GM21423 (cell line): Measurements from ENCODE around the gene BNC2.
"Not testable (repeated sequence)": the region's sequence is repeated elsewhere in the genome, so short reads cannot be mapped to it uniquely, and the experiment has no call there.

Experiments
- ATAC-seq: cut with Tn5 transposase; IDR thresholded peaks from one replicate; pipeline ENCODE4 v1.9.1; 2021; ENCODE audit warnings: mild to moderate bottlenecking, moderate library complexity; ENCODE audit not compliant: unreplicated experiment

BNC2 gene

DNA sequence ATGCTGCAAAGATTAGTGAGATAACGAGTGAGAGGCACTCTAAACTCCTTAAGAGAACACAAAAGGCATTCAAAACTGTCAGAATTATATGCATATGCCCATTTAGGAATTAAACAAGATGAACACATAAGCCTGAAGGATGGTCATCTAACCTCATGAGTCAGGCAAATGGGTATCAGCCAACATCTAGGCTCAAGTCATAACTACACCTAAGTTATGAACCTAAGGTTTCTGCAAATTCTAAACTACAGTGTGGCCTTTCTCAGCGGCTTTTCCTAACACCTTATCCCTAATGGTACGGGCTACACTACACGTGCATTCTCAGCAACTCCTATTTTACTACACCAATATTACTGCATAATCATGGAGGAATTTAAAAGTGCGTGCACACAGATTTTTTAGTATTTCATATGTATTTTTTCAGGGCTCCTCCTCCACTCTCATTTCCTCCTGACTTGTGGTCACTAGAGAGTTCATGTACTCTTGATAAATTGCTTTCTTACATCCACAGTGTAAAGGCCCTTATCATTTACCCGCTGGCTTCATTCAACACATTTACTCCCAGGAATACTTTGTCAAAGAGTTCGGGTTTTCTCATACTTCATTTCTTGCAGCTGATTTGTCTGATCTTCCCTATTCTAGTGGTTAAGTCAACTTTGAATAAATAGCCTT is 316.5 kb downstream of the BNC2 start:
- ATAC-seq = no peak

DNA sequence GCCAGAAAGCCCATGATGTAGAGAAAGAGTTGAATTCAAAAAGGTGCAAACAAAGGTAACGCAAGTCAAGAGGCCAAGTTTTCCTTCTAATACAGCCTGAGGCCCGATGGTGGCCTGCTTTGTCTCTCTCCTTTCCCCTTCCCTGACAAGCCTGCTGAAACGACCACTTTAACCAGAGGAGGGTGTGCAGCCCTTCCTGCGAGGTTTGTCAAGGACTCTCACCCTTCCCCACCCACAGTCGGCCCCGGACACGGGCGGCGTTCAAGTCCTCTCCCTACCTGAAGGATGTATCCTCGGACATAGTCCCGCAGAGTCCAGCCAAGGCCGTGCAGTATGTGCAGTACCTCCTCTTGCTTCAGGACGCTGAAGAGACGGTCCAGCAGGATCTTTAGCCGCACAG is 318.2 kb downstream of the BNC2 start:
- ATAC-seq = no peak

DNA sequence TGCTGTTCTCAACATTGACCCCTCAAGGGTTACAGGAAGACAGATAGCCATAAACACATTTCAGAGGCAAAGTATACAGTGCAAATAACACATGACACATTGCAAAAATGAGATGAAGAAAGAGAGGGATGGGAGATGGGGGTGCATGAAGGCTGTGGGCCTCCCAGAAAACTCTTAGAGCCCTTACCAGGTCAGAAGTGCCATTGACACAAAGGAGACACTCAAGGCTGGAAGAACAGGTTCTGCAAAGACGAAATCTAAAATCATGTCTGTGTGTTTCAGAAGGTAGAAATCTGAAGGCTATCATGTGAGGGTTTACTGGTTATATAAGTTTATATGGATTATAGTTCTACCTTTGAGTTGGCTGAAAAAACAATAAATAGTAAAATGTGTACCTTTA is 318.8 kb downstream of the BNC2 start:
- no peak for ATAC-seq

DNA sequence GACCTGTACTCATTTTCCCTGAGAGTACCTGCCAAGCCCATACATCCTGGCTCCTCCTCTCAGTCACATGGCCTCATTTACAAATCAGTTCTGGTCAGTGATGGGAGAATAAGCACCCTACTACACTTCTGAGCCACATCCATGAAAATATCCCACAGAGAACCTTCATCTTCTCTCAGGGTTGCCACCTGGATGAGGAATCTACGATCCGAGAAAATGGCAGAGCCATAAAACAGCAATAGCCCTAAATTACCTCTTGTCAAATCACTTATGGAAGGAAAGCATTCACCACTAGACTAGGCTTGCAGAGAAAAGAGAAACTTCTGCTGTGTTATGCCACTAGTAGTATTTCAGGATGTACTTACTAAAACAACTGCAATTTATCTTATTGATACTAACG is 324.8 kb downstream of the BNC2 start:
- ATAC-seq = no peak

DNA sequence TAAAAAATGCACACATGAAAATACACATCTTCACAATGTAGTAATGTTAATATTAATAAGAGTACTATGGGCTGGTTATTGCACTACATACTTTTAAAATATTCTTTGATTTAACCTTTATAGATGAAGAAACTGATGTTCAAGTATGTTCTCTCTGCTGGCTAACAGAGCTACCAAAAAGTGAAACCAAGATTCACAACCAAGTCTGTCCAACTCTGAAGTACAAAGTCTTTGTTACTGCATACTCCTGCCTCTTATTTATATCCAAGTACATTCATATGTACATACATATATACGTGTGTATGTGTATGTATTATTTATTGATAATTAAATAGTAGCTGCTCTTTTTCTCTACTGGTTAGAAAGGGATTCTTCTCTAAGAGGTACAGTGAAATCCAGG is 325.6 kb downstream of the BNC2 start:
- no peak for ATAC-seq

DNA sequence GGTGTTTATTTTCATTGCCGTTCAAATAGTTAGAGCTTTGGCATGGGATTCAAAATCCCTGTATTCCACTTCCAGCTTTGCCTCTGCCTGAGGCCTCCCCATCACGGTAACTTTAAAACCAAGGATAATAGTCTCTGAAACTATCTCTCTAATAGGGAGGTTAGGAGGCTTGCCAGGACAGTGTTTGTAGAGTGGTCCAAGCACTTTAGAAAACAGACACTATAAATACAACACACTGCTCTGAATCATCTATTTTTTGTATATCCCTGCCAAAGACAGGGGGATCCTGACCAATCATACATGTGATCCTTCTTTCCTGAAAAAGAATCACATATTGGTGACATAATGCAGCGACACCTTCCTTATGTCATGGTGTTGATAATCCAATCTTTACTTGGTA is 326.8 kb downstream of the BNC2 start:
- ATAC-seq = no peak

DNA sequence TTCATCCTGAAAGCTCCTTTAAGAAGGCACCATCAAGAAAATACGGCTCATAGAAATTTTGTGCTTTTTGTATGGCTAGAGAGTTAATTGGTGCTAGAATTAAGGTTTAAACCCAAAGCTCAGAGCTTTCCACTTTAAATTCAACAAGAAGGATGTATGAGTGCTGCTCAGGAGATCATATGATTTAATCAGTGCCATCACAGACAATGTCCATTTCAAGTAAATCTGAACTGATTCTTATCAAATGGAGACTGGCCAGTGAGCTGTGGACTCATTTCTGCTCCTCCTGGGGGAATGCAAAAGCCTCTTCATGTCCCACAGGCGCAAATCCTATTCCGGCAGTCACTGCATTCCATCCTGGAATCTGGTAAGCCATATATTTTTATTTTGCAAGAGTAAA is 327.2 kb downstream of the BNC2 start:
- no peak for ATAC-seq

DNA sequence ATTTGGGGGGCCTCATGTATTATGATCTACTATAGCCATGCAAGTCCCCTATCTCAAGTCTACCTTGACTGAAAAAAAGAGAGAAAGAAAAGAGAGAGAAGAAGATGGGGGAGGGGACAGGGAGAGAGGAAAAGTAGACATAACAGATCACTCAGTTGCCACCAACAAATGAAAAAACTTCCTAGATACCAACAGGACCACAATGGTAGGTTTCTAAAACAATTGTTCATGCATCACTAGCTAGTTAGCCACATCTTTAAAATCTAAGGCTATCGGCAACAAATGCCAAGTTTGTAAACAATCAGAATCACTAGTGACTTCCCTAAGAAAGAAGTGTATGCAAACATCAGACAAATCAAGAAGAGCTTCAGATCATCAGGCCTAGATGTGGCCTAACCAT is 328.2 kb downstream of the BNC2 start:
- ATAC-seq = no peak

DNA sequence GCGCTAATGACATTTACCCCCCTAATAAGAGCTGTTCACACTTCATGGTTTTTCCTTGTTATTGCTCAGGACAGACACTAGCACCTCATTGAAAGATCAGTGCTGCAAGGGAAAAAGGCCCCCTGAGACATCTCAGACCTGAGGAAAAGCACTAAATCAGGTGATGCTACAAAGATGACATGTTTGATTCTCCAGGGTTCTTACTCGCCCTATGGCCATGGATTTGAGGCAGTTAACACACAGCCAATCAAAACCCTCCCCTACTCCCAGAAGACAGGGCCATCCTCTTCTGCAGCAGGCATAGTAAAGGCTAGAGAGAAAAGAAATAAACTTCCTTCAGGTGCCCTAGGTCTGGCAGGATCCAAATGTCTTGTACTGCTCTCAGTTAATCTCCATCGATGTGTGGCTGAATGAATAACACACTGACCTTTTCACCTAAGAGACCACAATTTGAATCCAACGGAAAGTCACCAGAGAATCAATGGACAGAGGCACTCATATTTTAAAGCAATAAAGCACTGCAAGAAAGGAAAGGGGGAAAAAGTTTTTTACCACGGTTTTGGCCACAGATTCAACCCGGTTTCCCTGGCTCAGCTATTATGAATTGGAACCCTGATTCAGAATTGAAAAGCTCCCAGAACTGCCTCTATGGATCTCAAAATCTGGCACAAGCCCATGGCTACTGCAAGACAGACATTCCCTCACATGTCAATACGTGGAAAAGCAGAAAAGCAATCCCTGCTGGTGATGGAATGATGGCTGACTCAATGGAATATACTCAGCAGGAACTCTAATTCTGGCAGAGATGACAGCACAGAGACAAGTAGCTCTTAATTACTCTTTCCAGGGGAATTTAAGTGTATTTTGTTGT is 329.5 kb downstream of the BNC2 start:
- ATAC-seq = no peak

DNA sequence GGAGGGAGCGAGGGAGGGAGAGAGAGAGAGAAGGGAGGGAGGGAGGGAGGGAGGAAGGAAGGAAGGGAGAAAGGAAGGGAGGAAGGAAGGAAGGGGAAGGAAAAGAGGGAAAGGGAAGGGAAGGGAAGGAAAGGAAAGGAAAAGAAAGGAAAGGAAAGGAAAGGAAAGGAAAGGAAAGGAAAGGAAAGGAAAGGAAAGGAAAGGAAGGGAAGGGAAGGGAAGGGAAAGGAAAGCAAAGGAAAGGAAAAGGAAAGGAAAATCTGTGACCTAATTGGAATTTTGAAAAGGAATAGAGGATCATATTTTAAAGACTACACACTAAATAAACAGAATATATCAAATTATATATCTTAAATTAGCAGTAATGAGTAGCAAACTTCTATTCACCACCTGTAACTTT is 330.8 kb downstream of the BNC2 start:
- not testable (repeated sequence) for ATAC-seq

DNA sequence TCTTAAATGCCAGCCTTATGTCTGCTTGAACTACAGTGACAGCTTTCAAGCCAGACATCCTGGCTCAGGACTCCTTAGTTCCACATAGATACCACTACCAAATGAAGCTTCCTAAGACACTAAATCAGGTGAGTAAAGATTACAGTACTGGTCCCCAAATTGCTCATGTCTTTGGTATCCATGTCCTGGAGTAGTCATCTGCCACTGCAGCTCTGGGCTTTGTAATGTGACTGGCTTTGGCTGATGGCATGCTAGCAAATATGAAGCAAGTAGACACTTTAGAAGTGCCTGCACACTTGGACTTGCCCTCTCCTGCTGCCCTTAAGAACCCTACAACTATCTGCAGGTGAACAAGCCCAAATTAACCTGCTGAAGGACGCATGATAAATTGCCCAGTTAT is 334.9 kb downstream of the BNC2 start:
- ATAC-seq = no peak

DNA sequence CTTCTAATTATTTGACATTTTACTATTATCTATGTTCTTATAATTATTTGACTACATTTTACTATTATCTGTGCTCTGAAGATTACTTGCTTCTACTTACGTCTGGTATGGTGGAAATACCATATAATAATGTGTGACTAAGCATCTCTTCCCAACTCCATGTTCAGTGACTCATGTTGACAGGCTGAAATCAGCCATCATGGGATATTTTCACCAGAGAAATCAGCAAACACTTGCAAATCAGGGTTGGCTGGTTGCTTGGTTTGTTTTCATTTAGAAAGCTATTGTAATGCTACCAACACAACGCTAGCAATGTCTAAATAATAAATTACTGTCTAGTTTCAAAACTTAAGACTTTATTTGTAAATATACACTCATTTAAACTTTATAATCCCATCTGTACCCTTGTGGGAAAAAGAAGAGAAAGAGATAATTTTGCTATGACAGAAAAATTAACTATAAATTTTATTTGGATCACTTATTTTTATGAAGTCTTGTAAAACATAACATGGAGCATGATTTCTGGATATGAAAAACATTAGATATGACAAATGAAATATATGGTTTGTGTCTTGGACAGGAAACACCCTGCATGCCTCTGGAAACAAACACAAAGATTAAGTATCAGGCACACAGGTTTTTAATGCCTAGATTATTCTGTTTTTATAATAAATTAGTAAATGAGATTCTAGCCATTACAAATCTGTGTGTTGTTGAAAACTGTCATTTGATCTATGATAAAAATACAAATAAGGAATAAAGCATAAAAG is 337.6 kb downstream of the BNC2 start:
- no peak for ATAC-seq

DNA sequence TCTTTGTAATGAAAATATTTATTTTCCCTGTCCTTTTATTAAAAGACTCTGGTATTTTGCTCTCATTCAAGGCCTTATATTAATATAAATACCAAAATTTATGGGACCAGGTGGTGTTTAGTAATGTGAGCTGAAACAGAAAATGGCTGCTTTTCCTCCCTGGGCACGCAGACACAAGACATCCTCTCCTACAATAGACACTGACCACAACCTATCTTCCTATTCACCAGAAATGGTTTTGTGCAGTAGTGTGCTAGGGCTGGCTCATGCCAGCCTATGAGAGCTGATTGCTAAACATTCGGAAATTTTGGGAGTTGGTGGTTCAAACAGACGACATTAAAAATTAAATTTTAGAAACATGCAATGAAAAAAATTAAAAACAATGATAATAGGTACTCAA is 338.2 kb downstream of the BNC2 start:
- no peak for ATAC-seq

DNA sequence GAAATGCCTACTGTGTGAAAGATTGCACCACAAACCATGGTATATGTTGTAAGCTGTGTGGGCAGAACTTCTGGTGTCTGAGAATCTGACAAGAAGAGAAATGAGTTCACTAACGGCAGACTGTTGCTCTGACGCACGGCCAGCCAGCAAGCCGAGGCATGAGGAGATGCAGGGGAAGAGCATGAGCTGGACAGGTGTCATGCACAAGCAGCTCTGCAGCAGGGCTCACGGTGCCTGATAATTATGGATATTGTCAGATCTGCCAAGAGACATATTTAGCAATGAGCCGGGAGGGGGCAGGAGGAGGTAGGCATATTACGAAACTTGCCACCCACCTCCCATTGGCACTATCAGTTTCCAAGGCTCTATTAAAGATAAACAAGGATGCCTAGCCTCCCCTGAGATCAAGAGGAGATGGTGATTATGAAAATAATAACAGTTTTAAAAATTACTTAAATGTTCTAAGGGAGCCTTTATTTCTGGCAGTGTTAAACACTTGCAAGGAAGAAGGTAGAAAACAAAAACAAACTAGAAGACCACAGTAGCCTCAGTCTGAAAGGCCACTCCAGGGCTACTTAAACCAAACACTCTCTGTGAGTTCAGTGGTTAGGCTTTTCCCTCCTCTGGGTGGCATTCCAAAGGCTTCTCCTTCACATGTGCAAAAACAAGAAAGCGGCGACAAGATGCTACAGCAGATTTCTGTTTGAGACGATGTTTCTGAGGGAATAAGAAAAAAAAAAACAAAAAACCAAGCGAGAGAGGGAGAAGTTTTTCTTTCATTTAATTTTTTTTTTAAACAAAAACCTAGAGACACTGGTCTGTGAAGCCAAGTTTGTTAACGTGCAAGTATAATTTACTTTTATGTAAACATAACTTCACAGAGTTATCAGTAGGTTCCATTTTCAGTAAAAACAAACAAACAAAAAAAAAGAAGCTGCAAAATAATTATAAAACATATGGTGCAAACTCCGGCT is 339.5 kb downstream of the BNC2 start:
- no peak for ATAC-seq

DNA sequence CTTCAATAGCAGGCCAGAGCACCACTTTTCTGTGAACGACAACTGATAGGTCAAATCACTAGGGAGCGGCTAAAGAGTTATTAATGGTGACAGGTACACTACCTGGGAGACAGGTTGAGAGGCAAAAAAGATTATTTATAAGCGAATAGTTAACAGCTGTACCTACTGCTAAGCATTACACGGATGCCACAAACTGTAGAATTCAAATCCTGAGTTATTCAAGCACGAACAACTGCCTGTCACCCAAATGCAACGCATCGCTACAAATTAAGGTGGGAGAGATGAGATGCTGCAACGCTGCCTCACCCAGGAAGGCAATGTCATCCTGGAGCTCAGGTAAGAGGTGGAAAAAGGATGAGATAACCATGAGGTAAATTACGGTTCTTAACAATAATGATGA is 342.9 kb downstream of the BNC2 start:
- no peak for ATAC-seq

DNA sequence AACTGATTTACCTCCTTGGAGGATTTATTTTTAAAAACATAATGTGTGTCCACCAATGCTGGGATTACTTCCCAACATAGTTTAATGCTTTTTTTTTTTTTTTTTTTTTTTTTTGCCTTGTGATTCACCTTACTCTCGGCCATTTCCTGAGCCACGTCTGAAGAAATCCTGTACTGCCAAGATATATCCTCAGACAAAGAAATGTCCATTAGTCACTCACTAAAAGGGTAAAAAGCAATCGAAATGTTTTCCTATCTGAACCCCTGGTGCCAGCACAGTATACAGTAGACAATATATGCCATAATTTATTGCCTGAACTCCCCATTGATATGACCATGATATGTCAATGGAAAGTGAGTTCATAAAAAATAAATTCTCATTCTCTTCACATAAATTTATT is 344.1 kb downstream of the BNC2 start:
- no peak for ATAC-seq

DNA sequence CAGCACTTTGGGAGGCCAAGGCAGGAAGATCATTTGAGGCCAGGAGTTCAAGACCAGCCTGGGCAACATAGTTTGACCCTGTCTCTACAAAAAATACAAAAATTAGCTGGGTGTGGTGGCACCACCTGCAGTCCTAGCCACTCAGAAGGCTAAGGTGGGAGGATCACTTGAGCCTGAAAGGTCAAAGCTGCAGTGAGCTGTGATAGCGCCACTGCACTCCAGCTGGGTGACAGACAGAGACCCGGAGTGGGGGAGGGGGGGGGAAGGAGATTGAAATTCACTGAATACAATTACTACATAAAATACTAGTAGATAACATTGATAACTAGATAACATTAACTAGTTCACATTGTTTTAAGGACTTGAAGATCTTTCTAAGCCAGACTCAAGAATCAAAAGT is 345.6 kb downstream of the BNC2 start:
- no peak for ATAC-seq

DNA sequence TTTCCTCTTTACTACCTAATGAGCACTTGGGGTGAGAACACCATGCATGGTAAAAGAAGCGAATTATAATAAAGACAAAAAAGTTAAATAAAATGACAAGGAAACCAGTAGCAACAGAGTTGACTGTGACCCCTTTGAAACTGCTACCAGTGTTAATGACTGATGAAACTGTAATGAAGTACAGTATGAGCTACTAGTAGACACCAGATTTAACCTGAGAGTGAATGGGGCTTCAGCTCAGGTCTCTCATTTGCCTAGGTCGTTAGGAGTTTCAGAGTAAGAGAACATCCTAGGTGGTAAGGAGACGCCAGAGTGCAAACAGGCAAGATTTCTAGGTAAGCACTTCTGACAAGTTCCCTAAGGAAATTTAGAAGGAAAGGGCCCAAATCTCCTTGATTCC is 346.4 kb downstream of the BNC2 start:
- ATAC-seq = no peak

DNA sequence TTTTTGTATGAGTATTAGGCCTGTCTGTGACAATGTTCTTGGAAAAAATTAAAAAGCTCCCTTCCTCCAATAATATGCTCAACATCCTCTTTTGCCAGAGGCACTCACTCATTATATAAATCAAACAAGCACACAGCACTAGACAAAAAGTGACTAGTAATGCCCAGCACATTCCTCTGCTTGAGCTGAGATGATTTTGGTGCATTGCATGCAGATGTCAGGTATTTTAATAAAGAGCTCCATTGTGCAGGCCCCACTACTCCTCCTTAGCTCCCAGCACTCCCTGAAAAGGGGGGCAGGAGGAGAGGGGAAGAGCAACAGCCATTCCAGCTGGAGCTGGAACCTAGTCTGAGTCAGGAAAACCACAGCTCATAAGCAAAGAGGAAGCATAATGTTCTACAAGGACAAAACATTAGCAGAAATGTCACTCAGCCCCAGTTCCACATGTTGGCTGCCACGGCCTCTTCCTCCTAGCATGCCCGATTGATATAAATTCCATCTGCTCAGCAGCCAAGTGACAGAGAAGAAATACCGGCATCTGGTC is 348.5 kb downstream of the BNC2 start:
- no peak for ATAC-seq

DNA sequence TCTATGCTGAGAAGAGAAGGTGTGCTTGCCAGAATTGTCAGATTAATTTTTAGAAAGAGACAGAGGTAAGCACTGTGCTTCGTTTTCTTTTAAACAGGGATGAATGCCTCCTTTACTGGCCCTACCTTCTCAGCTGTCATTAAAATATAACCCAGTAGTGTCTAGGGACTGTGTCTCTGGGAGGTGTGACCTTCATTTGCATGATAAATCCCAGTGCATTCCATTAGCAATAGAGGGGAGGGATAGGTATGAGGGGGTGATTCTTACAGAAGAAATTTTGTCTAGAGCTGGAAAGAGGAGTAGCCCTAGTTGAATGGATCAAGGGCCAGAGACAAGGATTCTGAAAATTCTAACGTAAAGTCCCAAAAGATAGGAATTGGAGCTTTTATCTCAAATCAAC is 351.5 kb downstream of the BNC2 start:
- ATAC-seq = no peak
